Skeletal muscle cell (primary cell): ENCODE results near the gene TSSK2.
A peak's percentile ranks its signal among the peaks of the same experiment; 100 is the strongest.

Experiments
- DNase-seq: peaks from one replicate; pipeline ENCODE4 v3.0.0-alpha.2; 2010; ENCODE audit warnings: low read depth
- H3K4me3 ChIP-seq: 2 replicates; pipeline ENCODE4 v1.5.1; 2011; ENCODE audit warnings: low read depth, mild to moderate bottlenecking, control low read depth, low read length, moderate library complexity

Gene TSSK2

DNA sequence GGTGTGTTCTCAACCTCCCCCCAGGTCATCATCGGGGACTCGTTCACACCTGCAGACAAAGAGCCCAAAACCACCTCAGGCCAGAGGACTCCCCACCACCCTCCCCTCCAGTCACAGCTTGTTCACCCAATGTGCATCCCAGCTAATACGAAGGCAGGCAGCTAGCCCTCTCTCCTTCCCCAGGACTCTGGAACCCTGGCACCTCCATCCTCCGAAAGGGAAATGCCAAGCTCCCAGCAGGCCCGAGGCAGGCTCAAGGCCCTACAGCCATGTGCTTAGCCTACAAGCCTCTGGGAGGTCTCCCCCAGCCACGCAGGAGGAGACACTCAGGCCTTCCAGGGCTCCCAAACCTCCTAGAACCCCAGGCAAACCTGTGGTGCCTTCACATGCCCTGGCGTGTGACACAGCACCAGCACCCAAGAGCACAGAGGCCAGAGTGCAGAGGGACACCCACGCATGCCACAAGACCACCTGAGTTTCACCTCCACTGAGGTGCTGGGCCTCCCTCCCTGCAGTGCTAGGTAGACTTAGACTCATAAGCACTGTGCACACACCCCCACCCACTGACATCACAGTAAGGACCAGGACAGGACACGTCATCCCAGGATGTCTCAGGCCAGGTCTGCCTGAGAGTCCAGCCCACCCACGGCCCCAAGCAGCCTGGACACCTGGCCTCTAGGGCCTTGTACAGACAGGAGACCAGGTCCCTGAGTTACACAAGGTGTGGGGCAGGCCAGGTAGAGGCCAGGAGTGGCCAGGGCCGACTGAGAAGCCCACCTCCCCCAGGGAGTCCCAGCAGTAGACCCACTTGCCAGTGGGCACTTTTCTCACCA is 6.5 kb downstream of the TSSK2 start:
- no peak overlapping the region for H3K4me3 ChIP-seq
- no peak for DNase-seq

- DNase-seq: no peak
- no peak overlapping the region for H3K4me3 ChIP-seq
Measured at GRCh38 chr22:19138217-19139000, 7.3 kb downstream of the TSSK2 start.

GRCh38 chr22:19139001-19139356 is 7.9 kb downstream of the TSSK2 start:
- no peak overlapping the region for H3K4me3 ChIP-seq
- no peak for DNase-seq

GRCh38 chr22:19139974-19140373 is 8.9 kb downstream of the TSSK2 start:
- H3K4me3 ChIP-seq: no peak overlapping the region
- no peak for DNase-seq

DNA sequence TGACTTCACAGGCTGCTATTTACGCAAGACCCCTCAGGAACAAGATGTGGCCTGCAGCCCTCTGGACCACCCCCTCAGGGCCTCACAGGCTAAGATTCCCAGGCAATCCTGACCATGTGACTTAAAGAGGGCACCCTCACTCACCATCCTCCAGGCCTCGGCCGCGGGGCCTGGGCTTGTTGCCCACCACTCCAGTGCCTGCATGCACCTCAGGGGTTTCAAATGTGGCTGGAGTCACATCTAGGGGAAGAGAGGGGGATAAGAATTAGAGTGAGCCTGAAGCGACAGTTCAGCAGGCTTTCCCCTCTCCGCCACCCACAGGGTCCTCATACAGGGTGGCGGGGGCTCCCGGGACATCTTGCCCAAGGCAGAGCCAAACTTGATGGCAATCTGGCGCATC is 11.3 kb downstream of the TSSK2 start:
- no peak for DNase-seq
- H3K4me3 ChIP-seq: no peak overlapping the region

DNA sequence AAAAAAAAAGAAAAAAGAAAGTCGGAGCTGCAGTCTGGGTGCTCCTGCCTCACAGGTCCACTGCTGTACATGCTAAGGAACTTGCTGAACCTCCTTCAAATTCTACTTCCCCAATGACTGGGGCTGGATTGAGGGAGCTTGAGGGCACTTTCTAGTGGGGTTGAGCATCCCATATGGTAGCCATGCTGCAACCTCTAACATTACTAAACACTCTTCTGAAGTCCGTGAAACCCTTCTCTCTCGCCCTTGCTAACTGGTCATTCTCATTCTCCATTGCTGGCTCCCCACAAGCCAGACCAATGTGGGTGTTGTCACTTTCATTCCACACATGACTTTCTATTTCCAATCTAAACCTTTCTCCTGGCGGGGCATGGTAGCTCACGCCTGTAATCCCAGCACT is 12.1 kb downstream of the TSSK2 start:
- DNase-seq: no peak
- no peak overlapping the region for H3K4me3 ChIP-seq

DNA sequence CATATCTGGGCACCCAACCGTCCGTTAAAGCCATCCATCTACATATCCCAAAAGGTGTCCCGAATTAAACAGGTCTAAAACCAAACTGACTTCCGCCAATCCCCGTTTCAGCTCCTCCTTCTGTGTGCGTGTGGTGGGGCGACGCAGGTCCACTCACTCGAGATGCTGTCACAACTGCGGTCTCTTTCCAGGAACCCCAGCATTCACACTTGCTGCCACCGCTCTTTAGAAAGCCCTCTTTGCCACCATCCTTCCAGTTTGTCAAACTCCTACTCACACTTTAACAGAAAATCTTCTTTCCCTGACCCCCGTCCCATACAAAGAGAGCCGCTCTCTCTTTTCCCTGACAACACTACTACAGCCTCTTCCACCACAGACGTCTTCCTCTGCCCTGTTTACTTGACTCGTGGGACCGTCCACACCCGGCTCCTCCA is 12.9 kb downstream of the TSSK2 start:
- peak overlapping the region; percentile 99 for H3K4me3 ChIP-seq
- DNase-seq: no peak

GRCh38 chr22:19146215-19146968 is 15.3 kb downstream of the TSSK2 start:
- H3K4me3 ChIP-seq: no peak overlapping the region
- no peak for DNase-seq

DNA sequence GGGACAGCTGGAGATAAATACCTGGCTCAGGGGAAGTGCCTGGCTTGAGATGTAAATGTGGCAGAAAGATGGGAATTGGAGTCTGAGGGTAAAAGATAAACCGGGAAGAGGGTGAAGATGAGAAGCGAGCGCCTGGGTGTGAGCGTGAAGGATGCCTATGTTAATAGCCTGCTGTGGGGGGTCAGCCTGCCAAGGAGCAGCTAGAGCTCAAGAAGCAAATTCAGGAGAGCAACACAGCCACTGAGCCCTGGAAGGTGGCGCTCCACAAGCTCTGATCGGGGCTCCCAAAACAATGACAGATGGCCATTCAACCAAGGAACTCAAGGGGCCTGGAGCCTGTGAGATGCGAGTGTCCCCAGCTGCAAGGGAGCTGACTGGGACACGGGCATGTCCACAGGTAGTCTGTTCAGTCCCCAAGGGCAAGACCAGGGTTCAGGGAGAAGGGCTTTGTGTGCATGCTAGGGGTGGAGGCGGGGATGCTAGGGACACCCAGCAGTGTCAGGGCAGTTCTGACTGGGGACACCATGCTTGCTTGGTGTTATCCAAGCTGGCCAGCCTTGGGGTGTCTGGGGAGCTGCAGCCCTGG is 16.2 kb downstream of the TSSK2 start:
- DNase-seq: no peak

GRCh38 chr22:19148417-19149046 is 17.4 kb downstream of the TSSK2 start:
- DNase-seq: no peak

More for the DNA sequence above, 16.2 kb downstream of the TSSK2 start:
- H3K4me3 ChIP-seq: no peak overlapping the region

DNA sequence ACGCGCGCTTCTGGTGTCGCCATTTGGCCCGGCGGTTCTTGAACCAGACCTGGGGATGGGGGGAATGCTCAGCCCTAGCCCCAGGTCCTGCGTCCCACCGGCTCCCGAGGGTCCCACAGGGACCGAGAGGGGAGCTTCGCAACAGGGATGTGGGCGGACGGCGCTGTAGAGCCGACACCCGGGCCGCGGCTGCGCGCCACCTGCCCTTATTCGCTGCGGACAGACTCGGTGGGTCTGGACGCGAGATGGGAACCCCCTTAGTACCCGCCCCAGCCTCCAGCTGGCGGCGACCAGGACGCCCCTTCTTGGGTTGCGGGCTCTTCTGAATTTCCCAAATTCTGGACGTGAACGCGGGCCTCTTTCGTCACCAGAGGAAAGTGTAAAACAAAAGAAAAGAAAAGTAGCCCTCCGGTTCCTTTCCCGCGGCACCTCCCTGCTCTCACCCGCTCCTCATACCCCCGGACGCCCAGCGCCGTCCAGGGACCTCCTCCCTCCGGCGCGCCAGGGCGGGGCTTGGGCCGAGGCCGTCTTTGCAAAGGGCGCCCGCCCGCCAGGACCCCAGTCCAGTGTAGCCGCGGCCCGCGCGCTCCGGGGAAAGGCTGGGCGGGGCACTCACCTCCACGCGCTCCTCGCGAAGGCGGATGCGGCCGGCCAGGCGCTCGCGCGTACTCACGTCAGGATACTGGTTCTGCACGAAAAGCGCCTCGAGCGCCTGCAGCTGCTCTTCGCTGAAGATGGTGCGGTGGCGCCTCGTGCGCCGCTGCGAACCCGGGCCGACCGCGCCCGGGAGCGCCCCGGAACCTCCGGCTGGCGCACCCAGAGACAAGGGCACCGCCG is 18.2 kb downstream of the TSSK2 start:
- peak overlapping the region; percentile 7 for H3K4me3 ChIP-seq
- no peak for DNase-seq

More at GRCh38 chr22:19148417-19149046, 17.4 kb downstream of the TSSK2 start:
- H3K4me3 ChIP-seq: no peak overlapping the region

- peak within 1 kb of the TSS; percentile 7 for H3K4me3 ChIP-seq
Measured at GRCh38 chr22:19149991-19150390, 18.9 kb downstream of the TSSK2 start, which contains the start of gene GSC2. GSC2 (minus strand) TSS chr22:19150292; CDS start chr22:19150283, 9 bp downstream.

GRCh38 chr22:19150482-19151328 is 19.6 kb downstream of the TSSK2 start:
- no peak overlapping the region for H3K4me3 ChIP-seq

More at GRCh38 chr22:19149991-19150390, 18.9 kb downstream of the TSSK2 start, which contains the start of gene GSC2:
- no peak for DNase-seq

DNA sequence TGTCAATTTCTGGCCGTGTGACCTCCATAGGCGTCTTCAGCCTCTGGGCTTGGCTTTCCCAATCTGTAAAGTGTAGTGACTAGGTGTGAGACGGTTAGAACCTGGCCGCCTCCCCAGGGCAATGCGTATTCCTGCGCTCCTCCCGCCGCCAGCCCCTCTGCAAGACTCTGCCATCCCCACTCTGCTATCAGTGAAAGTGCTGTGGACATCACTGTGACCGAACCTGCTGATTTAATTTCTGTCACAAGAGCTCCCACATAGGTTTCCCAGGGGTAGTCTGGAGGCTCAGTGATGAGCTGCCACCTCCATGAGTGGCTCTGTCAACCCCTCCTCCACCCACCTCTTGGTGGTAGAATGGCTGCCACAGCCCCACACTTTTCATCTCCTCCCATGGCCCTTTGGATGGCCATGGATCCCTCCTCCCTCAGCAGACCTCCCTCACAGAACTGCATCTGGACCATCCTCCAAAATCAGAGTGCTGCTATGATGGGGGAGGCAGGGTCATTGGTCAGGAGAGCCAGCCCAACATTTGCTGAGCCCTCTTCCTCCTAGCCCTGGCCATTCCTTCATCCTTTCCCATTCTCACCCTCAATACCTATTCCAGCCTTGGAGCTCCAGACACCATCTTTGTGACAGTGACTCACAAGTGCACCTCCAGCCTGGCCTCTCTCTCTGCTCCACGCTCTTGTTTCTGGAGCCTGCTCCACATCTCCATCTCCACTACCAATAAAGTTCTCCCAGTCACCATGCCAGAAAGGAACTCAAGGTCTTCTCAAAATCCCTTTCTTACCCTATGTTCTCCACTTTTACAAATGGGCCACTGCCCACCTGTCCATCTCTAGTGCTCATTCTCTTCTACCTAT is 20.5 kb downstream of the TSSK2 start:
- no peak overlapping the region for H3K4me3 ChIP-seq
- no peak for DNase-seq

More at GRCh38 chr22:19150482-19151328, 19.6 kb downstream of the TSSK2 start:
- no peak for DNase-seq

- DNase-seq: no peak
- no peak overlapping the region for H3K4me3 ChIP-seq
Measured at GRCh38 chr22:19152942-19153883, 22.1 kb downstream of the TSSK2 start.
